Activated CD4-positive, alpha-beta T cell treated with anti-CD3 and anti-CD28 coated beads, Interleukin-2, Interleukin-4, amounts not matched to agents 100 ng/mL and 50 ng/mL, durations not matched to agents 16 hours and 8 hours (primary cell): Measurements from ENCODE around the gene NNT.
"Not testable (repeated sequence)": the region's sequence is repeated elsewhere in the genome, so short reads cannot be mapped to it uniquely, and the experiment has no call there.

Source experiments
- DNase-seq: peaks from one replicate; pipeline ENCODE4 v3.0.0-alpha.2; 2020; ENCODE audit warnings: low spot score

Gene NNT

GRCh38 chr5:43712081-43712480 lies 109.1 kb downstream of the NNT start:
- DNase-seq = no peak

- DNase-seq = not testable (repeated sequence)
Measured at GRCh38 chr5:43719783-43720182, 116.8 kb downstream of the NNT start.

- no peak for DNase-seq
Measured at GRCh38 chr5:43728581-43728980, 125.6 kb downstream of the NNT start.

- peak; percentile 4 for DNase-seq
Measured at GRCh38 chr5:43729846-43730478, 127.0 kb downstream of the NNT start.

GRCh38 chr5:43730832-43731342 lies 127.9 kb downstream of the NNT start:
- no peak for DNase-seq

GRCh38 chr5:43731573-43731972 lies 128.6 kb downstream of the NNT start:
- no peak for DNase-seq

- DNase-seq = not testable (repeated sequence)
Measured at GRCh38 chr5:43745923-43746548, 143.1 kb downstream of the NNT start.

- DNase-seq = no peak
Measured at GRCh38 chr5:43750809-43751208, 147.8 kb downstream of the NNT start.

- no peak for DNase-seq
Measured at GRCh38 chr5:43753069-43753468, 150.1 kb downstream of the NNT start.
